ENCODE data around the gene PCDHGB3. TPM values are rescaled to one million over a fixed set of nuclear protein-coding genes. Genes with fewer than 3 reads are reported as not detected.

PCDHGB3 gene
- total RNA-seq, 6 experiments from 2014 or later, result 3.9 to 4.5 (median 4.3) TPM

GRCh38 chr5:141356133-141356532, 13.9 kb upstream of the PCDHGB3 start:
- no peak for DNase-seq
- Mint-ChIP-seq H3K9me3 (peaks cover 56% of the 10 kb centered on the region), H3K4me3 (no peak overlapping the region; the same call in 1 of the 2 replicates), H3K36me3 (ENCODE audit: low read depth) (peaks cover 46% of the 10 kb centered on the region), H3K27ac (no peak overlapping the region), H3K4me1 (ENCODE audit: low read depth) (peaks cover 12% of the 10 kb centered on the region), H3K27me3 (ENCODE audit: insufficient read depth) (peaks cover 7% of the 10 kb centered on the region)
- TF ChIP-seq CTCF (IDR thresholded peaks at IDR 0.05), result no peak

GRCh38 chr5:141356950-141357349, 13.1 kb upstream of the PCDHGB3 start:
- peaks cover 59% of the 10 kb centered on the region for H3K9me3 Mint-ChIP-seq
- H3K4me1 Mint-ChIP-seq (ENCODE audit: low read depth), result peaks cover 12% of the 10 kb centered on the region
- no peak overlapping the region for H3K27ac Mint-ChIP-seq
- TF ChIP-seq CTCF (IDR thresholded peaks at IDR 0.05), result no peak
- H3K36me3 Mint-ChIP-seq (ENCODE audit: low read depth), result peaks cover 50% of the 10 kb centered on the region
- peaks cover 4% of the 10 kb centered on the region for H3K27me3 Mint-ChIP-seq (ENCODE audit: insufficient read depth)
- DNase-seq, result no peak
- H3K4me3 Mint-ChIP-seq, result no peak overlapping the region

- peak within 1 kb of the TSS; percentile 86 for H3K4me3 Mint-ChIP-seq
- H3K36me3 Mint-ChIP-seq (ENCODE audit: low read depth), result peaks cover 59% of the 10 kb centered on the region
- DNase-seq, result peak; percentile 41
- peak within 1 kb of the TSS; percentile 70; the same call in 1 of the 2 replicates for H3K27ac Mint-ChIP-seq
- H3K4me1 Mint-ChIP-seq (ENCODE audit: low read depth), result peaks cover 22% of the 10 kb centered on the region
- TF ChIP-seq CTCF (IDR thresholded peaks at IDR 0.05), result peak; percentile 76
- peaks cover 2% of the 10 kb centered on the region for H3K27me3 Mint-ChIP-seq (ENCODE audit: insufficient read depth)
- peaks cover 69% of the 10 kb centered on the region for H3K9me3 Mint-ChIP-seq
Measured at GRCh38 chr5:141359790-141360426, 10.1 kb upstream of the PCDHGB3 start, which contains the start of gene PCDHGB2. Gene PCDHGB2 (plus strand): TSS chr5:141359994. CDS start chr5:141360136, 142 bp downstream.

GRCh38 chr5:141360685-141361084, 9.4 kb upstream of the PCDHGB3 start:
- no peak for TF ChIP-seq CTCF (IDR thresholded peaks at IDR 0.05)
- Mint-ChIP-seq H3K9me3 (peaks cover 69% of the 10 kb centered on the region), H3K27me3 (ENCODE audit: insufficient read depth) (peaks cover 2% of the 10 kb centered on the region), H3K27ac (no peak overlapping the region), H3K4me1 (ENCODE audit: low read depth) (peaks cover 22% of the 10 kb centered on the region), H3K4me3 (peak overlapping the region; percentile 86; the same call in 1 of the 2 replicates), H3K36me3 (ENCODE audit: low read depth) (peaks cover 59% of the 10 kb centered on the region)
- no peak for DNase-seq

GRCh38 chr5:141362719-141363118, 7.3 kb upstream of the PCDHGB3 start:
- Mint-ChIP-seq H3K4me1 (ENCODE audit: low read depth) (peaks cover 22% of the 10 kb centered on the region), H3K27me3 (ENCODE audit: insufficient read depth) (peaks cover 4% of the 10 kb centered on the region), H3K4me3 (peak overlapping the region; percentile 42), H3K9me3 (peaks cover 66% of the 10 kb centered on the region), H3K27ac (no peak overlapping the region), H3K36me3 (ENCODE audit: low read depth) (peaks cover 54% of the 10 kb centered on the region)
- no peak for TF ChIP-seq CTCF (IDR thresholded peaks at IDR 0.05)
- no peak for DNase-seq

Data from HFFc6 (cell line).